HL-60/S4 treated with retinoic acid at 250 ng/mL for 4 days and 3 days (cell line): ENCODE measurements around the gene OR7G1.

ENCODE experiments used
- in situ Hi-C: fragments of 300-500 bp; cut with MboI; formaldehyde crosslinking; loops from 2 replicates; pipeline ENCODE4 v1.7.0; 2022; ENCODE audit warnings: low sequenced_read_pairs

Gene OR7G1

GRCh38 chr19:9115307-9115813 lies at the start of gene OR7G1:
Gene OR7G1, minus strand, starts transcription at chr19:9115763. Its CDS starts 0 bp downstream, at chr19:9115763.
- in situ Hi-C loops = no loop called here

- in situ Hi-C loops = no loop called here
Observed at GRCh38 chr19:9165261-9165660, 49.7 kb upstream of the OR7G1 start.

GRCh38 chr19:9161427-9161826 lies 45.9 kb upstream of the OR7G1 start:
- in situ Hi-C loops = no loop called here

GRCh38 chr19:9159891-9160290 lies 44.3 kb upstream of the OR7G1 start:
- in situ Hi-C loops = no loop called here

- in situ Hi-C loops = no loop called here
Observed at GRCh38 chr19:9156304-9156703, 40.7 kb upstream of the OR7G1 start.

- in situ Hi-C loops = no loop called here
Observed at GRCh38 chr19:9155591-9155990, 40.0 kb upstream of the OR7G1 start.

GRCh38 chr19:9151367-9151766 lies 35.8 kb upstream of the OR7G1 start:
- in situ Hi-C loops = no loop called here

- in situ Hi-C loops = no loop called here
Observed at GRCh38 chr19:9150650-9151049, 35.1 kb upstream of the OR7G1 start.

- in situ Hi-C loops = no loop called here
Observed at GRCh38 chr19:9149997-9150396, 34.4 kb upstream of the OR7G1 start.

GRCh38 chr19:9148697-9149096 lies 33.1 kb upstream of the OR7G1 start:
- in situ Hi-C loops = no loop called here

- in situ Hi-C loops = no loop called here
Observed at GRCh38 chr19:9146882-9147281, 31.3 kb upstream of the OR7G1 start.

- in situ Hi-C loops = no loop called here
Observed at GRCh38 chr19:9144920-9145319, 29.4 kb upstream of the OR7G1 start.

- in situ Hi-C loops = no loop called here
Observed at GRCh38 chr19:9140159-9140874, 24.8 kb upstream of the OR7G1 start, which contains the start of gene ZNF317. Gene ZNF317, plus strand, starts transcription at chr19:9140397. Its CDS starts 15,620 bp downstream, at chr19:9156017.

GRCh38 chr19:9139609-9140158 lies 24.1 kb upstream of the OR7G1 start:
- in situ Hi-C loops = no loop called here

- in situ Hi-C loops = no loop called here
Observed at GRCh38 chr19:9132422-9132821, 16.9 kb upstream of the OR7G1 start.

GRCh38 chr19:9130965-9131364 lies 15.4 kb upstream of the OR7G1 start:
- in situ Hi-C loops = no loop called here

- in situ Hi-C loops = no loop called here
Observed at GRCh38 chr19:9128171-9128570, 12.6 kb upstream of the OR7G1 start.

- in situ Hi-C loops = no loop called here
Observed at GRCh38 chr19:9126900-9127405, 11.4 kb upstream of the OR7G1 start, which contains the start of gene OR7G3. Gene OR7G3, minus strand, starts transcription at chr19:9126950. Its CDS starts 0 bp downstream, at chr19:9126950.

- in situ Hi-C loops = no loop called here
Observed at GRCh38 chr19:9116547-9116946, 984 bp upstream of the OR7G1 start.

GRCh38 chr19:9109959-9110358 lies 5.6 kb downstream of the OR7G1 start:
- in situ Hi-C loops = no loop called here

- in situ Hi-C loops = no loop called here
Observed at GRCh38 chr19:9107375-9107774, 8.2 kb downstream of the OR7G1 start, which contains the start of gene OR7G2. Gene OR7G2, minus strand, starts transcription at chr19:9107475. Its CDS starts 4,232 bp downstream, at chr19:9103243.

GRCh38 chr19:9086761-9087160 lies 28.8 kb downstream of the OR7G1 start, which contains the start of gene OR1M1:
Gene OR1M1, plus strand, starts transcription at chr19:9087061. Its CDS starts 6,184 bp downstream, at chr19:9093245.
- in situ Hi-C loops = loop anchor here (25.0 kb wide), 1 partner anchor 499 kb away; the partner anchor contains the start of gene MYO1F
